Activated CD4-positive, alpha-beta T cell treated with anti-CD3 and anti-CD28 coated beads for 36 hours (primary cell): ENCODE data around the gene MCC. TPM values are rescaled to one million over a fixed set of nuclear protein-coding genes. Genes with fewer than 3 reads are reported as not detected.

Experiments
- ATAC-seq: fragments of 200-7000 bp; cut with Tn5 transposase; one replicate; pipeline ENCODE4 v1.10.0; 2021; ENCODE audit warnings: mild to moderate bottlenecking, moderate library complexity
- CTCF ChIA-PET: fragments of 350-600 bp; sonication (Branson Sonifier 250); formaldehyde crosslinking; loops from one replicate; lab custom pipeline; 2021; ENCODE audit warnings: antibody characterized with exemption; lab: Charles Lee
- POLR2A ChIA-PET: fragments of 350-600 bp; sonication (Branson Sonifier 250); formaldehyde crosslinking; loops from one replicate; lab custom pipeline; 2021; ENCODE audit warnings: antibody characterized with exemption, inconsistent platforms; lab: Charles Lee
- DNase-seq: peaks from one replicate; pipeline ENCODE4 v3.0.0-alpha.2; 2020
- H3K27ac Mint-ChIP-seq: one replicate; pipeline ENCODE4 v1.8.0; 2021; ENCODE audit warnings: mixed read lengths
- H3K27me3 Mint-ChIP-seq: one replicate; pipeline ENCODE4 v1.8.0; 2021; ENCODE audit warnings: mixed read lengths
- H3K36me3 Mint-ChIP-seq: one replicate; pipeline ENCODE4 v1.8.0; 2021; ENCODE audit warnings: low read depth, mixed read lengths
- H3K4me1 Mint-ChIP-seq: one replicate; pipeline ENCODE4 v1.8.0; 2021; ENCODE audit warnings: mixed read lengths
- H3K4me3 Mint-ChIP-seq: one replicate; pipeline ENCODE4 v1.8.0; 2021; ENCODE audit warnings: mild to moderate bottlenecking, moderate library complexity, mixed read lengths
- H3K9me3 Mint-ChIP-seq: one replicate; pipeline ENCODE4 v1.8.0; 2021; ENCODE audit warnings: low read depth, mixed read lengths
- intact Hi-C, 2 experiments: fragments of 100-400 bp; cut with DNase I in 1 of 2; cut with micrococcal nuclease in 1 of 2; formaldehyde crosslinking; loops; one replicate each; pipeline versions ENCODE4 v1.14.2 to v1.15.1; 2022 to 2024; cut with DNase I, micrococcal nuclease
- total RNA-seq, 2 experiments: library from RNA; stranded (reverse); gene quantifications; one replicate each; pipeline ENCODE4 v1.2.3, GENCODE V29; 2021

Gene MCC
- total RNA-seq, 2 experiments from 2014 or later = 1.9 to 2.4 TPM

DNA sequence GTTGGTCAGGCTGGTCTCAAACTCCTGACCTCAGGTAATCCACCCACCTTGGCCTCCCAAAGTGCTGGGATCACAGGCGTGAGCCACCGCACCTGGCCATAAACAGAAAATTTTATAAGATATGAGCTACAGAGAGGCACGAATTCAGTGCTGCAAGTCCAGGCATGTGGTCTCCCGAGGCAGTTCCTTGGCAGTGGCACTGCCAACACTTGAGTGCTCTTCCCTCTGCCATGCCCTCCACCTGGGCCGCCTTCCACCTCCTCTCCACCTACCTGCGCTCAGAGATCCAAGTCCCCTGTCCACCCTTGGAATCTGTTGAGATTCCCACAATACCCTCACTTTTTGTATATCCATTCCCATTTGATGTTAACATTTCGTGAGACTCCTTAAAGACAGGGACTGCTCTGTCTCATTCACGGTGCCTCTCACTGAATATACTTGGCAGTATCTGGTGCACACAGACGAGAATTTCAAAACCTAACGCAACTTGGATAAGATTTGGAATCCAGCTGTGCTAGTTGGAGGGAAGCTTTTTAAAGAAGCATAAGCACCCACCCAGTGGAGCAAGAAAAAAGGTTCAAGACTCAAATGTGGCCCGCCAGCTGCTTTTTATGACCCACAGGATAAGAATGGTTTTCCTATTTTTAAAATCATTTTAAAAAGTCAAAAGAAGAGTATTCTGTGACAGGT, 443.3 kb downstream of the MCC start:
- no peak overlapping the region for H3K27ac Mint-ChIP-seq
- no peak overlapping the region for H3K4me3 Mint-ChIP-seq
- POLR2A ChIA-PET = interaction anchor here (0.6 kb wide), 1 partner anchor 30 kb away, joined by 3 read pairs; no protein-coding TSS in a partner anchor
- H3K9me3 Mint-ChIP-seq = no peaks in the 10 kb centered on the region
- no peaks in the 10 kb centered on the region for H3K36me3 Mint-ChIP-seq
- intact Hi-C loops = no loop called here
- no peaks in the 10 kb centered on the region for H3K27me3 Mint-ChIP-seq
- DNase-seq = no peak
- ATAC-seq = no peak
- CTCF ChIA-PET = interaction anchor here (1.5 kb wide), 1 partner anchor 49 kb away, joined by 4 read pairs; no protein-coding TSS in a partner anchor
- H3K4me1 Mint-ChIP-seq = no peaks in the 10 kb centered on the region

DNA sequence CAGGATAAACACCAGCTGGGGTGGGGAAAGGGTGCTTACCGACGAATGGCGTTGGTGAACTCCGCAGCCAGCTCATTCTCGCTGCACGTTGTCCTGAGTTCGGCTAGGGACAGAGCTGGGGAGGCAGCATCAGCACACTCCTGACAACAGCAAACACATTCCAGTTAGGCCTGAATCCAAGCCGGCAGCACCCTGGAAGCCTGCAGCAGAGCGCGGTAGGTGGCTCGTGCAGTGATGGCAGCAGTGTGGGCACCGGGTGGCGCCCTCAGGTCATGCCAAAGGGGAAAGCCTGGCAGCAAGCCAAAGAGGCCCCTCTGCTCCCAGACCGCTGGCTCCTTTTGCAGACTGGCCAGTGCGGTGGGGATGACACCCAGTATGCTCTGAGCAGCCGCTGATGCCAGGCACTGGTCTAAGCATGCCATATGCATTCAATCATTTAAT, 444.7 kb downstream of the MCC start:
- no peak overlapping the region for H3K27ac Mint-ChIP-seq
- no peaks in the 10 kb centered on the region for H3K27me3 Mint-ChIP-seq
- no peaks in the 10 kb centered on the region for H3K4me1 Mint-ChIP-seq
- peak; percentile 52 for DNase-seq
- ATAC-seq = no peak
- no peaks in the 10 kb centered on the region for H3K36me3 Mint-ChIP-seq
- ChIA-PET CTCF (interaction anchor here (0.9 to 1.5 kb wide), 4 partner anchors 47 to 543 kb away, joined by 3 to 4 read pairs (median 4); no protein-coding TSS in a partner anchor), POLR2A (interaction anchor here (0.6 kb wide), 1 partner anchor 8 kb away, joined by 4 read pairs; no protein-coding TSS in a partner anchor)
- no peak overlapping the region for H3K4me3 Mint-ChIP-seq
- intact Hi-C loops = loop anchor here in 1 of 2 experiments (2.0 kb wide), 1 partner anchor 287 kb away; no protein-coding TSS in a partner anchor
- no peaks in the 10 kb centered on the region for H3K9me3 Mint-ChIP-seq

DNA sequence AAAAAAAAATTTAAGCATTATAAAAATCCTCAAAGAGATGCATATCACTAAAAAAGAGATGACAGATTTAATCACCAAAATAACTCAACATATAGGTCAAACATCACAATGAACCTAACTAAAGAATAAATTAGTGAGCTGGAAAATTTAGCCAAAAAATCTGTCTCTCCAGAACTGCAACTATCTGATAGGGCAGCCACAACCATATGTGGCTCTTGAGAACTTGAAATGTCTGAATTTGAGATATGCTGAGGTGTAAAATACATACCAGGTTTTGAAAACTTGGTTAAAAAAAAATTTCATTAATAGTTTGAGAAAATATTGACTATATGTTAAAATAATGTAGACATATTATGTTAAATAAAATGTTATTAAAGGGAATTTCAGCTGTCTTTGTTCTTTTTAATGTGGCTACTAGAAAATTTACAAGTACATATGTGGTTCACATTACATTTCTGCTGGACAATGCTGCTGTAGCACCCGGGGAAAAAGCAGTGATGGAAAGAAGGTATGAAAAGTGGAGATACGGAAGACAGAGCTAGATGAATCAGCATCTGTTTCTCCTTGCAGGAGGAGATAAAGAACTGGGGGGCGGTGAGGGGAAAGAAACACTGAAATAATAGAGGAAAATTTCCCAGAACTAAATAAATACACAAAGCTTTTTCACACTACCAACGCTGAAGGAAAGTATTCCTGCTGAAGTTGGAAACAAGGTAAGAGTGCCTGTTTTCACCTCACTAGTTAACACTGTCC, 445.6 kb downstream of the MCC start:
- POLR2A ChIA-PET = interaction anchor here (0.6 kb wide), 1 partner anchor 9 kb away, joined by 4 read pairs; no protein-coding TSS in a partner anchor
- no peaks in the 10 kb centered on the region for H3K27me3 Mint-ChIP-seq
- H3K4me3 Mint-ChIP-seq = no peak overlapping the region
- H3K27ac Mint-ChIP-seq = no peak overlapping the region
- no peaks in the 10 kb centered on the region for H3K9me3 Mint-ChIP-seq
- ATAC-seq (no peak), DNase-seq (no peak)
- CTCF ChIA-PET = interaction anchor here (0.9 to 1.0 kb wide), 3 partner anchors 46 to 544 kb away, joined by 3 to 4 read pairs (median 3); no protein-coding TSS in a partner anchor
- no peaks in the 10 kb centered on the region for H3K4me1 Mint-ChIP-seq
- H3K36me3 Mint-ChIP-seq = no peaks in the 10 kb centered on the region
- intact Hi-C loops = loop anchor here in 1 of 2 experiments (2.0 kb wide), 1 partner anchor 288 kb away; no protein-coding TSS in a partner anchor

DNA sequence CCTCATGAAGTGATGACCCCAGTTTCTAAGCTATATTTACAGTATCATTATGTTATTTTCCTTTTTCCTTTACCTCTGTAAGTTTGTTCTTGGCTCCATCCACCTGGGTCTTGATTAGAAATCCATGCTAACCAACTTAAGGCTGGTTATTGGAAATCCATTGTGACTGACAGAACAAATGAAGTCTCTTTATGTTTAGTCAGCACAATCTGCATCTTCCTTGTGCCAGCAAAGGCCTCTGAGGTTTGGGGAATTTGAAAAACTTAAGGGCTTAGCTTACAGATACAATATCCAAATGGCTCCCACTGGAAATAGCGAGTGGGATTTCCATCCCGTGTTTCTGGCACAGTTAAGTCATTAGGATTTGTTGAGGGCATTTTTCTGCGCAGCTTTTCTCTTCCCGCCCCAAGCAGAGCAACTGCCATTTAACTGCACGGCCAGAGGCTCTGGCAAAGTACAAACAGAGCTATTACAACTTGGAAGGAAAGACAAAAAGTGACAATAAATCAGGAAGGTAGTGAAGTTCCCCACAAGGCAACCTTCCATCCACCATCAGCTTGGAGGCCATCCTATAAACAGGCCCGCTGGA, 447.5 kb downstream of the MCC start:
- ATAC-seq = no peak
- intact Hi-C loops = no loop called here
- no peaks in the 10 kb centered on the region for H3K4me1 Mint-ChIP-seq
- no peak overlapping the region for H3K27ac Mint-ChIP-seq
- H3K9me3 Mint-ChIP-seq = no peaks in the 10 kb centered on the region
- ChIA-PET CTCF (interaction anchor here (0.7 to 1.0 kb wide), 3 partner anchors 9 to 338 kb away, joined by 3 read pairs; no protein-coding TSS in a partner anchor), POLR2A (no interaction called here)
- no peak for DNase-seq
- H3K27me3 Mint-ChIP-seq = no peaks in the 10 kb centered on the region
- H3K4me3 Mint-ChIP-seq = no peak overlapping the region
- no peaks in the 10 kb centered on the region for H3K36me3 Mint-ChIP-seq

DNA sequence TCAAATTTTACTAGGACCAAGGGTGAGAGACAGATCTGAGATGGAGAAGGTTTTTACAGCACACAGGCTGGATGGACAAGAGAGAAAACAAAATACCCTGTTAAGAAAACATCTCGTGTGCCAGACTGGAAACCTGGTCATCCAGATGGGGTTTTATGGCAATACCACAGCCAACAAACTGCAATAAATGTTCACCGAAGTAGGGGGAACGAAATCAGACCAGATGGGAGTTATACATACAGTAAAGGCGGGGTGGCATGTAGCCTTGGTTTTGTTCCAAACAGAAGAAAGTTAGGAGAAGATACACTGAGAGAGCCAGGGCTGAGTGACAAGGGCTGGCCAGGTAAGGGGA, 448.3 kb downstream of the MCC start:
- POLR2A ChIA-PET = no interaction called here

DNA sequence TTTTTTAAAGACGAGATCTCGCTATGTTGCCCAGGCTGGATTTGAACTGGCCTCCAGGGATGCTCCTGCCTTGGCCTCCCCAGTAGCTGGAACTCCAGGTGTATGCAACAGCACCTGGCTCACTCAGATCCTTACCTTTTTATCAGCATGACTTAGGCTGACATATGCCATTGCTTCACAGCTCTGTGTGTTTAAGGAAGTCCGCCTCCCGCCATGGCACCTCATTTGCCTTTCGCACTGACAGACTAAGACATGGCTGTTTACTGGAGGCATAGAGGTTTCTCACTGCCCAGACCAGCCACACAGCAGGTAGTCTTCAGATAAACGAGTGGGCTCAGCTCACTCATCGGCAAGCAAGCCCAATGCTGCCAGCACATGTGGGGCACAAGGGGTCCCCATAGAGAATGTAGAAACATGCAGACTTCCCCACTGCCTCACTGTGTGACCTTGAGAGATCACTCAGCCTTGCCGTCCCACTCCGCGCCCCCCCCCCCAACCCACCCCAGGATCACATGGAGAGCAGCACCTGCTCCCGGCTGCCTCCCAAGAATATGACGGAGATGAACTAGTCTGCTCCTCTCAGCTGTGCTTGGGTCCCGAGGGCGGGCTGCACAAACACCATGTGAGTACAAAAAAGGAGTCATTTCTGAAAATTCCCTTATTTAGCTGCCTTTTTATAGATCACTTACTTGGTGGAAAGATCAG, 448.9 kb downstream of the MCC start:
- POLR2A ChIA-PET = no interaction called here
- no peak overlapping the region for H3K4me3 Mint-ChIP-seq
- H3K27me3 Mint-ChIP-seq = no peaks in the 10 kb centered on the region
- H3K36me3 Mint-ChIP-seq = no peaks in the 10 kb centered on the region
- no peaks in the 10 kb centered on the region for H3K9me3 Mint-ChIP-seq
- CTCF ChIA-PET = interaction anchor here (0.7 to 1.3 kb wide), 2 partner anchors 13 to 292 kb away, joined by 3 read pairs; no protein-coding TSS in a partner anchor
- ATAC-seq = no peak
- H3K4me1 Mint-ChIP-seq = no peaks in the 10 kb centered on the region
- intact Hi-C loops = no loop called here
- no peak for DNase-seq
- no peak overlapping the region for H3K27ac Mint-ChIP-seq

More for the DNA sequence above, 448.3 kb downstream of the MCC start:
- no peak for ATAC-seq
- Mint-ChIP-seq H3K27me3 (no peaks in the 10 kb centered on the region), H3K4me1 (no peaks in the 10 kb centered on the region), H3K27ac (no peak overlapping the region), H3K4me3 (no peak overlapping the region), H3K9me3 (no peaks in the 10 kb centered on the region), H3K36me3 (no peaks in the 10 kb centered on the region)
- DNase-seq = no peak
- CTCF ChIA-PET = interaction anchor here (0.7 to 1.3 kb wide), 3 partner anchors 10 to 291 kb away, joined by 3 read pairs; no protein-coding TSS in a partner anchor
- intact Hi-C loops = no loop called here

DNA sequence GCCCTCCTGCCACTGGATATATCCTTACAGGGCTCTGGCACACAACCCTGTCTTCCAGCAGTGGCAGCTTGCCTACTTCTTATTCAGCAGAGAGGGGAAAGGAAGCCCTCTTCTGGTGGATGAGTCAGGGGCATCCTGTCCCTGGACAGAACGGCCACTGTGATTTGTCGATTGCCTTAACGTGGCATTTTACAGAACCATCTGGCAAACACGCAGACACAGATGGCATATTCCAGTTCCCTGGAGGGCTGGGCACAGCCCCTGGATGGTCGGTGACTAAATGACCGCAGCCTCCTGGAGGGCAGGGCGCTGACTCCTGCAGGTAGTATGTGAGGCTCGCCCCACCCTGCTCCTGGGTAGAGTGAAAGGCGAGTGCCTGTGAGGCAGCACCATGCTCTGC, 449.5 kb downstream of the MCC start:
- intact Hi-C loops = no loop called here
- no peaks in the 10 kb centered on the region for H3K27me3 Mint-ChIP-seq
- no peak overlapping the region for H3K27ac Mint-ChIP-seq
- ChIA-PET POLR2A (no interaction called here), CTCF (no interaction called here)
- H3K36me3 Mint-ChIP-seq = no peaks in the 10 kb centered on the region
- no peak overlapping the region for H3K4me3 Mint-ChIP-seq
- no peaks in the 10 kb centered on the region for H3K4me1 Mint-ChIP-seq
- ATAC-seq (no peak), DNase-seq (no peak)
- H3K9me3 Mint-ChIP-seq = no peaks in the 10 kb centered on the region

DNA sequence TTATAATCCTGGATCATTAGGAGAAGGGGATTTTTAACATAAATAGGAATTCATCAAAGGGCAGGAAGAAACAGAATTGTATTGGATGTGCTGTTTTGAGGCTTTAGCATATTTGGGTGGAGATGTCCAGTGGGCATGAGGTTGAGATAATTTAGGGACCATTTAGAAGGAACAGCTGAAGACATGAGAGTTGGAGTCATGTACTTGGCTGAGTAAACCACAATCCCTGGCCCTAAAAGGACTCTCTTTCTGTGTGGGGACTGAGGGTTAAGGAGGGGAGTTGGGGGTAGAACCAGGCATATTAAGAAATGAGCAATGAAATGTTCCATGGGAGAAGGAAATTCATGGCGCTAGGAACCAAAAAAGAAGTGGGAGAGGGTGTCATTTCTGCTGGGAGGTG, 450.1 kb downstream of the MCC start:
- Mint-ChIP-seq H3K36me3 (no peaks in the 10 kb centered on the region), H3K27ac (no peak overlapping the region), H3K27me3 (no peaks in the 10 kb centered on the region), H3K4me1 (no peaks in the 10 kb centered on the region), H3K4me3 (no peak overlapping the region), H3K9me3 (no peaks in the 10 kb centered on the region)
- intact Hi-C loops = no loop called here
- ChIA-PET POLR2A (no interaction called here), CTCF (no interaction called here)
- no peak for ATAC-seq
- DNase-seq = no peak

DNA sequence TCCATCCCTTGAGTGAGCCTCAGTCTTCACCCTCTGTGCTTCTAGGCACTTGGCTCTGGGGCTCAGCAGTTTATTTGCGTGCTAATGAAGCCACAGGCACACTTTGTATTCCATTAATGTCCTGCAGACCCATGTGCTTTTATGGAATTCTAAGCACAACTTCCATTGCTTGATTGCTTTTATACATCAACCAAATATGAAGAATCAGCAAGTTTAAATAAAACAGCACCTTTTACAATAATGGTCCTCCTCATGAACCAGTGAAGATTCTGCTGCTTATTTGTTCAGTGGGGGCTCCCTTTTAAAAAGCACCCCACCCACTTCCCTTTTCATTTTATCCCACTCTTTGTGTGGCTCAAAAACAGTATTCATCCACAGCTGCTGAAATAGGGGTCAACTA, 451.4 kb downstream of the MCC start:
- intact Hi-C loops = no loop called here
- Mint-ChIP-seq H3K4me3 (no peak overlapping the region), H3K4me1 (peaks cover 2% of the 10 kb centered on the region), H3K27me3 (no peaks in the 10 kb centered on the region), H3K36me3 (no peaks in the 10 kb centered on the region), H3K27ac (no peak overlapping the region), H3K9me3 (no peaks in the 10 kb centered on the region)
- ChIA-PET CTCF (no interaction called here), POLR2A (no interaction called here)
- no peak for ATAC-seq
- DNase-seq = no peak

DNA sequence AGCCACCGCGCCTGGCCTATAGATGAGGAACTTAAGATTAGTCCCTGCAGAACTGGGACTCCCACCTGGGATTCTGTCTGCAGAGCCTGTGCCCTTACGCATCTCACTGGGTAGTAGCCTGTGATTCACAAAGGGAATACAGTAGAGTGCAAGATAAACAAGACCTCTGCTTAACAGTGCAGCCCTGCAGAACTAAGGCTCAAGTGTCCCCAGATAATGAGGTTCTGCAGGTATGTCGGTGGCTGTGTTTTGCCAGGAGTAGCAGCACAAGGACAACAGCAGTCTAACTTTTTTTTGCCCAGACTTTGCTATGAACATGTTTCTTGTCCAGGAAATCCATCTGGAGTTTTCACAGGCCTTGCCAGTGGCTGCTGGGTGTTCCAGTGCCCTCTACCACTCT, 451.9 kb downstream of the MCC start:
- intact Hi-C loops = no loop called here
- no peak for DNase-seq
- Mint-ChIP-seq H3K4me1 (peaks cover 2% of the 10 kb centered on the region), H3K9me3 (no peaks in the 10 kb centered on the region), H3K4me3 (no peak overlapping the region), H3K27me3 (no peaks in the 10 kb centered on the region), H3K27ac (no peak overlapping the region), H3K36me3 (no peaks in the 10 kb centered on the region)
- POLR2A ChIA-PET = no interaction called here
- no peak for ATAC-seq
- CTCF ChIA-PET = no interaction called here

DNA sequence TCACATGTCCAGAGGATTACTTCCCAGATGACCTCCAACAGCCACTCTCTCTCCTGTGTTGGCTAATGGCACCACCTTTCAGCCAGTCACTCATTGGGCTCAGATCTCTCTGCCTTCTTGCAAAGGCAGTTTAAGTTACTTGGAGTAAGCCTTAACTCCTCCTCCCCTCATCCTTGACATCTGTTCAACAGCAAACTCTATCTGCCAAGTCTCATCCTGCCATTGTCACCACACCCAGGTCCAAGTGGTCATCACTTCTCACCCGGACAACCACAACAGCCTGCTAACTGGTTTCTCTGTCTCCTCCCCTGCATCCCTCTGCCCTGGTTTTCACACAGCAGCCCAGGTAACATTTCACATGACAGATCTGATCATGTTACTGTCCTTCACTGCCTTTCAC, 453.2 kb downstream of the MCC start:
- Mint-ChIP-seq H3K9me3 (no peaks in the 10 kb centered on the region), H3K4me3 (no peak overlapping the region), H3K27me3 (no peaks in the 10 kb centered on the region), H3K27ac (no peak overlapping the region), H3K4me1 (peaks cover 2% of the 10 kb centered on the region), H3K36me3 (no peaks in the 10 kb centered on the region)
- no peak for DNase-seq
- ChIA-PET POLR2A (no interaction called here), CTCF (interaction anchor here (1.0 kb wide), 1 partner anchor 39 kb away, joined by 3 read pairs; no protein-coding TSS in a partner anchor)
- no peak for ATAC-seq
- intact Hi-C loops = no loop called here
